Measurements from ENCODE around the gene IKZF2. TPM values are rescaled to one million over a fixed set of nuclear protein-coding genes. Genes with fewer than 3 reads are reported as not detected.

IKZF2 gene
- total and polyA plus RNA-seq, 11 donors: 0.84 to 8.0 (median 5.9) TPM

GRCh38 chr2:212998626-212999359 lies 152.6 kb downstream of the IKZF2 start:
- ATAC-seq: no peak
- Histone ChIP-seq H3K27ac (no peak overlapping the region), H3K9me3 (no peaks in the 10 kb centered on the region), H3K36me3 (no peaks in the 10 kb centered on the region), H3K4me1 (peaks cover 0 to 23% (median 10%) of the 10 kb centered on the region in 12 donors), H3K4me3 (no peak overlapping the region), H3K27me3 (no peaks in the 10 kb centered on the region)
- 84 to 88% (median 88%) methylated on average over 2 of the region's 2 CpGs for WGBS, 4 donors
- intact Hi-C loops (cut with DNase I): no loop called here
- DNase-seq: no peak
- TF ChIP-seq POLR2A (IDR thresholded peaks at IDR 0.05) (no peak), CTCF (IDR thresholded peaks at IDR 0.05) (no peak)

- ATAC-seq (no peak), DNase-seq (no peak)
- no peaks in the 10 kb centered on the region for H3K9me3 ChIP-seq
- 44 to 67% (median 57%) methylated on average over 3 of the region's 3 CpGs for WGBS, 4 donors
- no peaks in the 10 kb centered on the region for H3K27me3 ChIP-seq
- H3K27ac ChIP-seq: no peak overlapping the region
- intact Hi-C loops (cut with DNase I): no loop called here
- no peaks in the 10 kb centered on the region for H3K36me3 ChIP-seq
- peaks cover 0 to 23% (median 10%) of the 10 kb centered on the region in 12 donors for H3K4me1 ChIP-seq
- TF ChIP-seq CTCF (IDR thresholded peaks at IDR 0.05) (no peak), POLR2A (IDR thresholded peaks at IDR 0.05) (no peak)
- H3K4me3 ChIP-seq: no peak overlapping the region
Measured at GRCh38 chr2:212997526-212998020, 153.8 kb downstream of the IKZF2 start.

- Histone ChIP-seq H3K9me3 (no peaks in the 10 kb centered on the region), H3K4me1 (peaks cover 0 to 7% (median 3%) of the 10 kb centered on the region in 12 donors), H3K27me3 (no peaks in the 10 kb centered on the region), H3K36me3 (no peaks in the 10 kb centered on the region), H3K27ac (no peak overlapping the region), H3K4me3 (no peak overlapping the region)
- TF ChIP-seq CTCF (IDR thresholded peaks at IDR 0.05) (no peak), POLR2A (IDR thresholded peaks at IDR 0.05) (no peak)
- intact Hi-C loops (cut with DNase I): no loop called here
- ATAC-seq (no peak), DNase-seq (no peak)
- WGBS, 4 donors: 68 to 78% (median 71%) methylated on average over 2 of the region's 2 CpGs
Measured at GRCh38 chr2:212995920-212996319, 155.5 kb downstream of the IKZF2 start.

- DNase-seq: no peak
- Histone ChIP-seq H3K27ac (no peak overlapping the region), H3K36me3 (no peaks in the 10 kb centered on the region), H3K4me1 (no peaks in the 10 kb centered on the region), H3K27me3 (no peaks in the 10 kb centered on the region), H3K9me3 (no peaks in the 10 kb centered on the region), H3K4me3 (no peak overlapping the region)
- no peak for ATAC-seq
- TF ChIP-seq POLR2A (IDR thresholded peaks at IDR 0.05) (no peak), CTCF (IDR thresholded peaks at IDR 0.05) (no peak)
- intact Hi-C loops (cut with DNase I): no loop called here
Measured at GRCh38 chr2:212994976-212995375, 156.4 kb downstream of the IKZF2 start.

Data from heart left ventricle (tissue), 16 donors.